Cardiac septum (tissue), 1 donor: Measurements from ENCODE around the gene CARMIL1. TPM values are rescaled to one million over a fixed set of nuclear protein-coding genes. Genes with fewer than 3 reads are reported as not detected.

Experiments used
- DNase-seq: peaks from one replicate; pipeline ENCODE4 v3.0.0-alpha.2; 2020; ENCODE audit warnings: low spot score
- intact Hi-C: fragments of 100-400 bp; cut with DNase I; formaldehyde crosslinking; loops from one replicate; pipeline ENCODE4 v1.14.0; 2022
- total RNA-seq: library from RNA; stranded (reverse); fragmentation: NEBNext Ultra II Directional; extraction: Animal tissue kit (Norgen Biotek cat#: 25700); gene quantifications from one replicate; pipeline ENCODE4 v1.2.1, GENCODE V29; 2021
- donor health status: DM: no; HTN: no; CAD: no.

Gene CARMIL1
- total RNA-seq, 1 donor from 2014 or later = 7.5 TPM

DNA sequence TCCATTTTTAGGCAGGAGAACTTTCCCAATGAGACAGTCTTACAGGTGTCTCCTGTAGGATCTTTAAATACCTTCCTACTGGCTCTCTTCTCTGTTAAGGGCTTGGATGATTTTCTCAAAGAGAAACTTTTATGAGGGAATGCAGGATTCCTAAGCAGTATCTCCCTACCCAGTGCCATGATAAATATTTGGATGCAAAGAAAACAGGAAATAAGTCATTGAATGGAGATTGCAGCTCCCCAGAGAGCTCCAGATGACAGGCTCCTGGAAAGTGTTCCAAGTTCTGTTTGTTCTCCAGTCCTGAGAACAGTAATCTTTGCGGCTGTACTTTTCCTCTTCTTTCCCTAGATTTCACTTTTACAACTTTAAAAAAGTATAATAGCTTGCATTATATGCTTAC lies 370.4 kb downstream of the CARMIL1 start:
- intact Hi-C loops = no loop called here
- no peak for DNase-seq

- DNase-seq = no peak
- intact Hi-C loops = no loop called here
Measured at GRCh38 chr6:25652007-25652515, 372.9 kb downstream of the CARMIL1 start, which contains the start of gene SCGN. Gene SCGN (plus strand): TSS chr6:25652215. CDS start chr6:25652404, 189 bp downstream.

DNA sequence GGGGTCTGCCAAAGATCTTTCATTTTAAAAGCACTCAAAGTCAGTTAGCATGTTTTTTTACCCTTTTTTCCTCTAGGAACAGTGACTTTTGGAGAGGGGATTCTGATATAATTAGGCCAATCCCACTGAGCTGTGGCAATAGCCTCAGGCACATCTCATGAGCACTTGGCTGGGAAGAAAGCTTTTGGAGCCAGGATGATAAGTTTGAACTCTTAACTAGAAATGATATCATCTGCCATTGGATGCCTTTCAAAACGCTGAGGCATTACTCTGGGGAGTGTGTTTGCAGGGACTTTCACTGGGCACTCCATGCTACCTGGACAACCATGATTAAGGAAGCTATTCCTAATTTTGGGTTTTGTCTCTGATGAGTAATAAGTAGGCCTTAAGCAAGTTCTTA lies 376.5 kb downstream of the CARMIL1 start:
- intact Hi-C loops = no loop called here
- no peak for DNase-seq

DNA sequence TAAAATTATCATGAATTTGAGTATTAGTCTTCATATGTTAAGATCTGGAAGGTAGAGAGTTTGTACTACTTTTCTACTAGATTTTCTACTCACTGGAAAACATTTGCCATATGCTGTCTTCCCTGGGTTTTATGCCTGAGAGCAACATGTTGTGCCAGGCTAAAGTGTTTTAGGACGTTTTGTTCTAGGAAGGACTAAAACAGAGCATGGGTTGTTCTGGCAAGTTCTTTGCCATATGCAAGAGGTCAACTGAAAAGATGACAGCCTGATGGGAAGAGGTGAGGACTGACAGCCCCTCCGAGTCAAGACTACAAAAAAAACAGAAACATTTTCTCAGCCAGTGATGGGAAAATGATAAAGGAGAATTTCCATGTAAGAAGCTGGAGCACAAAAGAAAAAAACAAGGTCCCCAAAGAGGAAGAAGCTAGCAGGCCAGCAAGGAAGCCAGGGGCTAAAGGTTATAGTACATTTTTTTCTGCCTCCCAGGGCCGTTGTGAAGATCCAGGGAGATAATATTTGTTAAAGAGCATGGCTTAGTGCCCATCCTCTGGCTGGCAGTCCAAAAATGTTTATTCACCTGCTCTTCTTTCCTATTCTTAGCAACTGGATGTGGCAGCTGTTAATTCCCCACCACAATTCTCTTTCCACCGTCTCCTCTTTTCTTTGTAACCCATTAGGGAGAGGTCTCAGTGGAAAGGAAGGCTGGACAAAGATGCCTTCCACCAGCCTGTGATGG lies 380.6 kb downstream of the CARMIL1 start:
- no peak for DNase-seq

DNA sequence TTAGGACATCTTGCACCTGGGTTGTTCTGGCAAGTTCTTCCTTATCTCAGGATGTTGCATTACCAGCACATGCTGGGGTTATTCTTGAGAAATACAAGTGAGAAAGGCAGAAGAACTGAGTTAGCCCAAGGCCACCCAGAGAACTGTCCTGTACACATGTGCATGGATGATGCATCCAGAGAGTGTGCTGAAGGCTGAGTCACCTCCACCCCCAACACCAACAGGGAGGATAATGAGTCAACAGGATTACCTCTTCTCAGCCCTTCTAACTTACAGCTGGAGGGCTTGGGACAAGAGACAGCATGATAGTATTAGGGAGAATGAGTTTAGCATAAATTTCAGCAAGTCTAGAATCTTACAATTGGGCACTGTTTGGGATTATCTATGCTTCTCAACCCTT lies 381.3 kb downstream of the CARMIL1 start:
- DNase-seq = no peak
- intact Hi-C loops = no loop called here

More for the DNA sequence above, 380.6 kb downstream of the CARMIL1 start:
- intact Hi-C loops = no loop called here

DNA sequence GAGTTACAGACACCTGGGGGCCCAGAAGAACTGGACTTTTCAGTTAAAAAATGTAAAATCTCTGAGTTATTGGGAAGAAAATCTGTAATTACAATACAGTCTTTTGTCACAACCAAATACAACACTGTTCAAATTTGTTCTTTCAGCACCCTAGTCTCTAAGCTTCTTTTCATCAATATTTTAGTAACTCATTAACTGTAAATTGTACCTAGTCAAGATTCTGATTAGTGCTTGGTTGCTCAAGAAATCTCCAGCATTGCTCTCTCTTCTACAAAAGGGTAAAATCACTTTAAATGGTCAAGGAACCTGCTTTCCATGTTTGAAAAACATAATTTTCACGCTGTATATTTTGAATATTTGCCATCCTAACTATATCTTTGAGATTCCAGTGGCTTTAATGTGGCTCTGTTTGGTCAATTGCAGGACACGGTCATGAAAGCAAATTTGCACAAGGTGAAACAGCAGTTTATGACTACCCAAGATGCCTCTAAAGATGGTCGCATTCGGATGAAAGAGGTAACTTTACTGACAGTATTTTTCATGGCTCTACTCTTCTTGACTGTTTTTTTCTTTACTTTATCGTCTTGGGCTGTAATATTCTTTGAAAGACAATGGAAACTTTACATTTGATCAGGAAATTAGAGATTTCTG lies 382.1 kb downstream of the CARMIL1 start:
- intact Hi-C loops = no loop called here
- DNase-seq = no peak

DNA sequence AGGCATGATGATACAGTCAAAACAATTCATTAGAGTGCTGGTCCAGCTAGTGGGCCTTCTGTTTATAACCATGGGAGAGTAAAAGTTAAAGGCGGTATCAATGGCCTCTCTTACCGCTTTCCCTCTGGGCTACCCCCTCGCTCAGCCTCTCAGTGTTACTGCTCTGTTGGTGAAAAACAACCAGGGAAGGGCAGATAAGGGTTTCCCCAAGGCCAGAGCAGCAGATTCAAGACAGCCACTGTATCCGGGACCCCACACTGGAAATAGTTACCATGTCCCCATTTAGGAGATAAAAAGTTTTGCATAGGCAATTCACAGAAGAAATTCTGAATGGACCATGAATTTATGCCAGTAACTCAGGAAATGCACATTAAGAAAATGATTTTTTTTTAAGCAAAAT lies 386.3 kb downstream of the CARMIL1 start:
- intact Hi-C loops = no loop called here
- DNase-seq = no peak

GRCh38 chr6:25669413-25669812 lies 390.2 kb downstream of the CARMIL1 start:
- DNase-seq = no peak
- intact Hi-C loops = no loop called here
